HK-2 (cell line): ENCODE data around the gene ANKLE1.

Experiments
- DNase-seq: peaks from one replicate; pipeline ENCODE4 v3.0.0-alpha.2; 2018; ENCODE audit not compliant: unreplicated experiment

The ANKLE1 gene

GRCh38 chr19:17306285-17306714, 24.6 kb downstream of the ANKLE1 start:
- no peak for DNase-seq

DNA sequence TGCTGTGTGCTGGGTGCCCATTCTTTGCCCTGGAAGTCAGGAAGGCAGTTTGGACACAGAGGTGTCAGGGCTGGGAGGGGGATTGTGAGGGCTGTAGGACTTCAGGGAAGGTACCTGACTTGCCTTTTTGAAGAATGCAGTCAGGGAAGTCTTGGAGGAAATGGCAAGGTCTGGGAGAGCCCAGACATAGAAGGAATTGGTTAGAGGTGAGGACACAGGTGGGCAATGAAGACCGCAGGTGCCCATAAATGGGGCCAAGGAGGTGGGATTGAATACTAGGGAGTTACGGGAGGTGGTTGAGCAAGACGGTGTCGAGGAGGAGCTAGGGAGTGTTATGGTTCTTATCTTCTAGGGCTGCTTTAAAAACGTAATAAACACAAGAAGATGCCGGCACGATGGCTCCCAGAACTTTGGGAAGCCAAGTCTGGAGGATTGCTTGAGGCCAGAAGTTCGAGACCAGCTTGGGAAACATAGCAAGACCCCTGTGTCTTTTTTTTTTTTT, 26.2 kb downstream of the ANKLE1 start:
- no peak for DNase-seq

DNA sequence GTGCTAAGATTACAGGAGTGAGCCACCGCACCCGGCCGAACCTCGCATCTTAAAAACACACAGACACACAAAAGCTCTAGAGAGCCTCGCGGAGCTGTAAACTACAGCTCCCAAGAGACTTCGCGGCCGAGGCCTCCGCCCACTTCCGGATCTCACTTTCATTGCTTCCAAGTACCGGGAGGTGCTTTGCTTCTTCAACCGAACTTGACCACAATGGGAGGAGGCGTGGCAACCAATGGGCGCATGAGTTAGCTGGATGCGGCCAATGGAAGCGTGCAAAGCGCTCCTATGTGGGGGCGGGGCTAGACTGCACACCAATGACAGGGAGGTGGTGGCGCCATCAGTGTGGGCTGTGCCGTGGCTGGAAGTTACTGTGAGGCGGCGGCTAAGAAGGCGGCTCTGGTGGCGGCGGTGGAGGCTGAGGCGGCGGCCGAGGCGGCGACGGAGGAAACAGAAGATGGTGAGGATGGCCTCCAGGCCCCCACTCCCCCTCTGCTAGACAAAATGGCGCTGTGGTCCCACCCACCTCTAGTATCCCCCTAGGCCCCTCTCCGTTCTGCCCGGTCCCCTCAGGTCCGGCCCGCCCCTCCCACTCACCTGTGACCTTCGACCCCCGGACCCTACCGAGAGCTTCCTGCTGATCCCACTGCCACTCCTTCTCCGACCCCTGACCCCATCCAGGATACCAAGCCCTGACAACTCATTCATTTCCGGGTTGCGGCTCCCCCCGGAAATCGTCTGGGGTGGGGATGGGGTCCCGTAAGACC, 27.7 kb downstream of the ANKLE1 start, which contains the start of gene DDA1:
DDA1 (plus strand) TSS at position 366 of the 767 bp plus-strand sequence; CDS start at position 458, 92 bp downstream.
- DNase-seq: peak; percentile 98

- no peak for DNase-seq
Observed at GRCh38 chr19:17309965-17310461, 28.3 kb downstream of the ANKLE1 start.

DNA sequence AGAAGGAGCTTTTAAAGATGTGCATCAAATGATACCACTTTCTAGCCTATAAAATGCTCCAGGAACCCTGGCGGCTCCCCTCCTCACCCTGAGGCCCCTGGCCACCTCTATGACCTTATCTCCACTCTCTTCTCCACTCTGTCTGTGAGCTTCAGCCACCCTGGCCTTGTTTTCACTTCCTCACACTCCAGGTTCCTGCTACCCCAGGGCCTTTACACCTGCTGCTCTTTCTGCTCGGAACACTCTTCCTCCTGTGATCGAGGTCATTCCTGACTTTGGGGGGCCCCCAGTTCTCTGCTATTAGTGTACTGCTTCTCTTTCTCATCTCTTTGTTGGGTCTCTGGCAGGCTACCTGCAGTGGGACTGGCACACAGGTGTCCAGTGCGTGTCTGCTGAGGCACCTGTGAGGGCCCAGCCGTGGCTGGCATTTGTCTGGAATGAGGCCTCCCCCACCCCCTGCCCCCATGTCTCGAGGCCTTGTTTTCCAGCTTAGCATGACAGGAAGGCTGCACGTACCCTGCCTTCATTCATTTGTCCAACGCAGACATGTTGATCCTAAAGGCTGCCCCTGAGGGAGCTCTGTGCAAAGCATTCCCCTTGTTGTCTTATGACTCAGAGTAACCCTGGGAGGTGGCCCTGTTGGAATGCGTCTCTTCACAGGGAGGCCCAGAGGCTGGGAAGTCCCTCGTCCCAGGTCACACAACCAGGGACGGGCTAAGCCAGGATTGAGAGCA, 29.9 kb downstream of the ANKLE1 start:
- DNase-seq: peak; percentile 83

DNA sequence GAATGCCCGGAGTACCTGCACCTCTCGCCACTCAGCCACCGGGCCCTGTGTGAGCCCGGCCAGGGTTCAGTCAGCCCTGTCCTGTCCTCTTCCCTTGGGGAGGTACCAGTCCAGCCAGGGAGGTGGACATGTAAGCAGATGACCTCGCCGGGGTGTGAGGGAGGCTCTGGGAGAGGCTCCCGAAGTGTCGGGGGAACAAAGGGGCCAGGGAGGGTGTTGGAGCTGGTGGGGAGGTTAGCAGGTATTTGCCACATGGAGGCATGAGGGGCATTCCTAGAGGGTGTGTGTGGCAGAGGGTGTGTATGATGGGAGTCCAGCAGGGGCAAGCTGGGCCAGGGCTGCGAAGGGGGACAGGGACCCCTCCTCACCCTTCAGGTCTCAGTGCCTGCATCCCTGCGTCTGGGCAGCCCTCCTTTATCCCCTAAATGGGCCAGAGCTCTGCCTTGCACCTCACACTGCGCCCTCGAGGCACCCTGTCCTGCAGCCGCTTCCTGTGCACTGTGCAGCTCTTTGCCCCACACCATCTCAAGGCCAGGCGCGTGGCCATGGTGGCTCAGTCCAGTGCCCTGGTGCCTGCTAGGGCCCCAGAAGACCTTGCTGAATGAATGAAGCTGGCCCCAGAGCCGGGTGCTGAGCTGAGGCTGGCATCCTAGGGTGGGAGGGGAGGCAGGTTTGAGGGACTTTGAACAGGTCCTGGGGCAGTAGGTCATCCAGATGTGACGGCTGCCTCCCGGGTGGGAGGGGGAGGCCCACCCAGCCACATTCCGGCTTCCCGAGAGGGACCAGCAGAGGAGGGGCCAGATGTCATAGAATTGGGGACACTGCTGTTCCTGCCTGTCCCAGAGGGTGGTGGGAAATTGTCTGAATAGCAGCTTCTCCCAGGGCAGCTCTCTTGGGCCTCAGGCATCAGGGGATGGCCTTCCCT, 30.8 kb downstream of the ANKLE1 start:
- DNase-seq: no peak

DNA sequence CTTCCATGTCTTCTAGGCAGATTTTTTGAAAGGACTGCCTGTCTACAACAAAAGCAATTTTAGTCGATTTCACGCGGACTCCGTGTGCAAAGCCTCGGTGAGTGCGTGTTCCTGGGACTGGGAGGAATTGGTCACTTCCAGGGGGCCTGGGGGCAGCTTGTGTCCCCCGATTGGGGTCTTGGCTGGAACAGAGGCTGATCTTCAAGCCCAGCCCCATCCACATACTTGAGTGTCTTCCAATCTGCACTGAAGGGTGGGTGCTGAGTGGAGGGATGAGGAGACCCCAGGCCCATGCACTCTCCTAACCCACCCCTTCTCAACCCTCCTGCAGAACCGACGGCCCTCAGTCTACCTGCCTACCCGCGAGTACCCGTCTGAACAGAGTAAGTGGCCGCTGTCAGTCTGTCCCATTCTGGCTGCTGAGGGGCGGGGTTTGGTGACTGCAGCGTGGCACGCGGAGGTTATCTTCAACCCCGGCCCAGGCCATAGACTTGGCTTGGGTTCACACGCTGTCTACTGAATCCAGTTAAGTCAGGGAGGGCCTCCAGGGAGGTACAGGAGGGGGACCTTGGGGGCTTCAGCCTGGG, 32.4 kb downstream of the ANKLE1 start:
- no peak for DNase-seq

- no peak for DNase-seq
Observed at GRCh38 chr19:17318966-17319365, 37.3 kb downstream of the ANKLE1 start.

- DNase-seq: no peak
Observed at GRCh38 chr19:17319473-17320238, 38.0 kb downstream of the ANKLE1 start.

GRCh38 chr19:17320435-17320834, 38.7 kb downstream of the ANKLE1 start:
- DNase-seq: no peak

DNA sequence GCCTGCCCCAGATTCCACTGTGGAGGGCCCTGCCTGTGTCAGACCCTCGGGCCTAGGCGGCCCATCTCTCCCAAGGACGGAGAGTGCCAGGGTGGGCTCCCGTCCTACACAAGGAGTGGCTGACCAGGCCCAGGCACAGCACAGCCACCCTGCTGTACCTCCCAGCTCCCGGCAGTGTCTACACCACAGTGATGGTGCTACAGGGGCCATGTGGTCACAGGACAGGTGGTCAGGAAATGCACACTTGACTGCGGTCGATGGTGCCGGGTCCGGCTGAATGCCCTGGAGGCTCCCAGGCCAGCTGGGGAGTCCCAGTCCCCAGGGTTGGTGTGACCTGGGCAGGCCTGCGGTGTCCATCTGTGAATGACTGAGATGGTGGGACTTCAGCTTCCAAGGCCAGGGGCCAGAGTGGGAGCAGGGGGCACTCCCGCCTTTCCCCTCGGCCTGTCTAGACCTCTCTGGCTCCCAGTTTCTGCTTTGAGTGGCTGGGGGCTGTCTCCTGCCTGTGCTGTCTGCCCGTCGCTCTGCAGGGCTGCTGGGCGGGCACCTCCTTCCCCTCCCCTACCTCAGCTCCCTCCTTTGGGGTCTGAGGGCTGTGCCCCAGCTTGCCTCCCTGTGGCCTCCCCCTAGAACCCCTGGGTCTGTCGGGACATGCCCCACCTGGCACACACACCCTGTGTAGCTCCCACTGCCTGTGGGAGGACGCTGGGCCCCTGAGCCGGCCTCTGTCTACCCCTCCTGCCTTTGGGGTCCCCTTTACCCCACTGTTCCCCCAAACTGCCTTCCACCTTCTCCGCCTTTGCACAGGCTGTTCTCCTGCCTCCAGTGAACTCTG, 40.2 kb downstream of the ANKLE1 start:
- DNase-seq: no peak

- no peak for DNase-seq
Observed at GRCh38 chr19:17322854-17323253, 41.2 kb downstream of the ANKLE1 start.

DNA sequence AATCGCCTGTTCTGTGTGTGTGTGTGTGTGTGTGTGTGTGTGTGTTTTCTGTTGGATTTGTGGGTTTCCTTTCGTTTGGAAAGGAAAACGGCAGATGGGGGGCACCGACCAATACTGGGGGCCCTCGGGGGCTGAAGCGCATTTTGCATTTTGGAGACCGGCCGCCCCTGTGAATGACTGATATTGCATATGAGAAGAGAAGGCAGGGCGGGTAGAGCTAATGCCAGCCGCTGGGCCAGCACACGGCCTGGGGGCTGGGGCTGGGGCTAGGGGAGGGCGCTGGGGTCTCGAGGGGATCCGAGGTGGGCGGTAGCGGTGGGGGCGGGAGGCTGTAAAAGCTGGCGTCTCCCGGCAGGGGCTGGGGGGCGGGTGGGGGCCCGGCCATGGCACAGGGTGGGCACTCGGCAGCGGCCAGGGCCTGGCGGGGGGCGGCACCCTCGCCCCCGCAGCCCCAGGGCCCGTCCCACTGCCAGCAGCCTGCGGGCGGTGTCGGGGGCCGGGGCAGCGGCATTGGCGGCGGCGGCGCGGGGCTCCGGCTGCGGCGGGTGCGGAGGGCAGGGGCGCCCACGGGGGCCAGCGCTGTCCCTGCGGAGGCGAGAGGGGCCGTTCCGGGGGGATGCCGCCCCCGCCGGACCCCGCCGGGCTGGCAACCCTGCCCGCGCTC, 41.7 kb downstream of the ANKLE1 start:
- no peak for DNase-seq

DNA sequence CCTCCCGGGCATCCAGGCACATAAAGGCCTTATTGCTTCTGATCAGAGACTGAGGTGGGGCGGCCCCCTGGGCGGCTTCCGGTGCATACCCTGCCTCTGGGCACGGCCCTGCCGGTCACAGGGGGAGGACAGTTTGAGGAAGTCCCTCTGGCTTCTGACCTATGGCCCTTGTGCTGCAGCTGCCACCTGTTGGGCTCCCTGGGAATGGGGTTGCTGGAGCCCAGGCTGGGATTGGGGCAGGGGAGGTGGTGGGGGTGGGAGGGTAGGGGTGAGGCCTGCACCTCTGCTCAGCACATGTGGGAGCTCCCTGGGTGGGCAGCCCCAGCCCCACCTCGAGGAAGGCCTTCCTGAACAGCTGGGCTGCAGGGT, 42.2 kb downstream of the ANKLE1 start:
- DNase-seq: no peak

- DNase-seq: no peak
Observed at GRCh38 chr19:17324357-17325114, 42.8 kb downstream of the ANKLE1 start.

- DNase-seq: no peak
Observed at GRCh38 chr19:17325133-17325532, 43.4 kb downstream of the ANKLE1 start.

GRCh38 chr19:17325881-17326594, 44.3 kb downstream of the ANKLE1 start:
- no peak for DNase-seq

DNA sequence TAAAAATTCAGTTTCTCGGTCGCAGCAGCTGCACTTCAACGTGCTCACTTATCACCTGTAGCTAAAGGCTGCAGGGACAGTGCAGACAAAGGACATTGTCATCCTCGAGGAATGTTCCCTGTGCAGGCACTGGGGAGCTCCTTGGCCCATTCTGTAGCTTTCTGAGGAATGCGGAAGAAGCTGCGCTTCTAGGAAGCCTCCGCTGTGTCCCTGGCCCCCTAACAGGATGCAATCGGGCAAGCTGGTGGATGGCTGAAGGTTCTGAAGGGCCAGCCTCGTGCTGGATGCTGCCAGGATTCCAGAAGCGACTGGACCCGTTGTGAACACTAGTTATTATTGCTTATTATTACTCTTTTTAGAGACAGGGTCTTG, 44.9 kb downstream of the ANKLE1 start:
- DNase-seq: no peak
